B cell (primary cell): Measurements from ENCODE around the gene GPC5. TPM values are rescaled to one million over a fixed set of nuclear protein-coding genes. Genes with fewer than 3 reads are reported as not detected.

Source experiments
- ATAC-seq: fragments of 200-7000 bp; cut with Tn5 transposase; one replicate; pipeline ENCODE4 v1.10.0; 2021; ENCODE audit warnings: low read depth, mild to moderate bottlenecking, moderate number of reproducible peaks, moderate library complexity
- CTCF ChIA-PET: fragments of 350-600 bp; sonication (Branson Sonifier 250); formaldehyde crosslinking; loops from one replicate; lab custom pipeline; 2021; ENCODE audit warnings: antibody characterized with exemption, inconsistent platforms; lab: Charles Lee
- POLR2A ChIA-PET: fragments of 350-600 bp; sonication (Branson Sonifier 250); formaldehyde crosslinking; loops from one replicate; lab custom pipeline; 2021; ENCODE audit warnings: antibody characterized with exemption; lab: Charles Lee
- DNase-seq: peaks from one replicate; pipeline ENCODE4 v3.0.0; 2013
- H2AFZ ChIP-seq: 2 replicates; pipeline ENCODE4 v1.6.1; 2012; ENCODE audit warnings: mild to moderate bottlenecking, low read depth, low read length; ENCODE audit not compliant: insufficient read depth, poor library complexity, severe bottlenecking
- H3K27ac ChIP-seq, 2 donors: 1 replicate in 1 of 2; 2 replicates in 1 of 2; pipeline ENCODE4 v1.5.1; 2012 to 2013; ENCODE audit warnings: low read length in 2 of 2, mild to moderate bottlenecking in 2 of 2, moderate library complexity in 1 of 2
- H3K27me3 ChIP-seq, 4 experiments: fragments of 200-600 bp in 1 of 4; sonication (generic) in 1 of 4; replicated peaks in 1 of 4; 1 replicate in 2 of 4; 2 replicates in 2 of 4; pipeline versions ENCODE4 v1.6.1 to v1.7.0; 2013 to 2016; ENCODE audit warnings: low read length in 3 of 4, mild to moderate bottlenecking in 2 of 4, mixed read lengths in 1 of 4, moderate library complexity in 1 of 4; ENCODE audit not compliant: insufficient read depth in 4 of 4, control insufficient read depth in 3 of 4; ENCODE audit errors: control extremely low read depth in 1 of 4
- H3K36me3 ChIP-seq, 2 experiments: replicated peaks in 1 of 2; 1 replicate in 1 of 2; 2 replicates in 1 of 2; pipeline versions ENCODE4 v1.6.1 to v1.7.1; 2013; ENCODE audit warnings: low read length in 1 of 2; ENCODE audit not compliant: insufficient read depth in 2 of 2, control insufficient read depth in 1 of 2; ENCODE audit errors: control extremely low read depth in 1 of 2, extremely low read depth in 1 of 2
- H3K4me1 ChIP-seq, 2 donors: fragments of 200-600 bp in 1 of 2; sonication (generic) in 1 of 2; 1 replicate in 1 of 2; 2 replicates in 1 of 2; pipeline versions ENCODE4 v1.5.1 to v1.6.1; 2013 to 2017; ENCODE audit warnings: low read length in 2 of 2; ENCODE audit not compliant: control insufficient read depth in 2 of 2, insufficient read depth in 2 of 2
- H3K4me2 ChIP-seq: replicated peaks from 2 replicates; pipeline ENCODE3; 2012; ENCODE audit warnings: mild to moderate bottlenecking, low read depth, low read length; ENCODE audit not compliant: poor library complexity, severe bottlenecking
- H3K4me3 ChIP-seq, 5 experiments: fragments of 200-600 bp in 1 of 5; sonication (generic) in 1 of 5; 1 replicate in 3 of 5; 2 replicates in 2 of 5; pipeline versions ENCODE4 v1.5.1 to v1.7.0; 2011 to 2016; ENCODE audit warnings: low read length in 4 of 5, mild to moderate bottlenecking in 4 of 5, low read depth in 2 of 5, control low read depth in 1 of 5, moderate library complexity in 1 of 5; ENCODE audit not compliant: insufficient read depth in 1 of 5; ENCODE audit errors: control extremely low read depth in 1 of 5, extremely low read depth in 1 of 5
- H3K79me2 ChIP-seq: fragments of 200-600 bp; sonication (generic); one replicate; pipeline ENCODE4 v1.6.0; 2016; ENCODE audit warnings: low read length; ENCODE audit not compliant: control insufficient read depth, insufficient read depth
- H3K9ac ChIP-seq: fragments of 200-600 bp; sonication (generic); 2 replicates; pipeline ENCODE4 v1.6.1; 2017; ENCODE audit warnings: mild to moderate bottlenecking, low read length, moderate library complexity
- H3K9me3 ChIP-seq, 3 donors: one replicate each; pipeline versions ENCODE4 v1.6.1 to v1.7.1; 2013; ENCODE audit warnings: low read length in 2 of 3; ENCODE audit not compliant: control insufficient read depth in 2 of 3, insufficient read depth in 1 of 3; ENCODE audit errors: control extremely low read depth in 1 of 3
- H4K20me1 ChIP-seq: 2 replicates; pipeline ENCODE4 v1.6.0; 2012; ENCODE audit warnings: mild to moderate bottlenecking, low read length; ENCODE audit not compliant: insufficient read depth, control insufficient read depth, poor library complexity, severe bottlenecking
- H3K27ac Mint-ChIP-seq: one replicate; pipeline ENCODE4 v1.8.0; 2021; ENCODE audit warnings: mixed read lengths
- H3K27me3 Mint-ChIP-seq: one replicate; pipeline ENCODE4 v1.8.0; 2021; ENCODE audit warnings: mixed read lengths
- H3K4me1 Mint-ChIP-seq: one replicate; pipeline ENCODE4 v1.8.0; 2021; ENCODE audit warnings: mixed read lengths
- H3K4me3 Mint-ChIP-seq: one replicate; pipeline ENCODE4 v1.8.0; 2021; ENCODE audit warnings: mixed read lengths
- H3K9me3 Mint-ChIP-seq: one replicate; pipeline ENCODE4 v1.8.0; 2022; ENCODE audit warnings: mixed read lengths; ENCODE audit not compliant: insufficient read depth
- CTCF ChIP-seq: fragments of 200-600 bp; IDR thresholded peaks from one replicate; pipeline ENCODE4 v1.8.0; 2022; ENCODE audit warnings: antibody characterized with exemption, mild to moderate bottlenecking
- EZH2 ChIP-seq: IDR thresholded peaks from 2 replicates; pipeline ENCODE4 v1.6.1; 2012; ENCODE audit warnings: borderline replicate concordance, low read depth, mild to moderate bottlenecking, moderate library complexity, low read length; ENCODE audit not compliant: insufficient read depth, poor library complexity, severe bottlenecking
- WGBS: methylation state at CpG from one replicate; pipeline ENCODE4 v1.1.5; 2013; ENCODE audit warnings: missing lambda C conversion rate; ENCODE audit not compliant: insufficient coverage; 5-methylcytosine and 5-hydroxymethylcytosine counted together
- intact Hi-C: fragments of 100-400 bp; cut with micrococcal nuclease; formaldehyde crosslinking; loops from one replicate; pipeline ENCODE4 v1.10.0; 2022
- polyA plus RNA-seq: library from polyadenylated mRNA; depleted of rRNA; stranded (reverse); fragments of >200 nt; gene quantifications from 2 replicates; pipeline ENCODE4 v1.2.3, GENCODE V29; 2012
- total RNA-seq, 2 donors: library from RNA; stranded (reverse); fragments of 120-200 nt in 1 of 2; gene quantifications; 1 replicate in 1 of 2; 2 replicates in 1 of 2; pipeline versions ENCODE4 v1.2.3 to v1.2.4, GENCODE V29; 2013 to 2022

GPC5 gene
- total and polyA plus RNA-seq, 2 donors (not counting 1 experiment from before 2014, with no cell fraction given), result 0.15 to 0.30 TPM

GRCh38 chr13:92622905-92623304 lies 1224.5 kb downstream of the GPC5 start:
- Histone ChIP-seq H3K79me2 (no peaks in the 10 kb centered on the region), H3K4me2 (no peak overlapping the region), H3K27me3 (no peaks in the 10 kb centered on the region), H3K9me3 (peaks cover 0 to 9% (median 0%) of the 10 kb centered on the region in 3 donors), H3K27ac (no peak overlapping the region), H3K9ac (no peak overlapping the region), H3K4me1 (no peaks in the 10 kb centered on the region), H2AFZ (no peak overlapping the region), H3K36me3 (no peaks in the 10 kb centered on the region), H4K20me1 (no peaks in the 10 kb centered on the region), H3K4me3 (no peak overlapping the region)
- Mint-ChIP-seq H3K27me3 (no peaks in the 10 kb centered on the region), H3K27ac (no peak overlapping the region), H3K4me3 (no peak overlapping the region), H3K4me1 (no peaks in the 10 kb centered on the region), H3K9me3 (peaks cover 3% of the 10 kb centered on the region)
- DNase-seq (no peak), ATAC-seq (no peak)
- CTCF ChIA-PET, result no interaction called here
- WGBS, result 100% methylated on average over 1 of the region's 3 CpGs
- intact Hi-C loops, result no loop called here
- POLR2A ChIA-PET, result no interaction called here
- TF ChIP-seq EZH2, result no peak
- TF ChIP-seq CTCF, result no peak

DNA sequence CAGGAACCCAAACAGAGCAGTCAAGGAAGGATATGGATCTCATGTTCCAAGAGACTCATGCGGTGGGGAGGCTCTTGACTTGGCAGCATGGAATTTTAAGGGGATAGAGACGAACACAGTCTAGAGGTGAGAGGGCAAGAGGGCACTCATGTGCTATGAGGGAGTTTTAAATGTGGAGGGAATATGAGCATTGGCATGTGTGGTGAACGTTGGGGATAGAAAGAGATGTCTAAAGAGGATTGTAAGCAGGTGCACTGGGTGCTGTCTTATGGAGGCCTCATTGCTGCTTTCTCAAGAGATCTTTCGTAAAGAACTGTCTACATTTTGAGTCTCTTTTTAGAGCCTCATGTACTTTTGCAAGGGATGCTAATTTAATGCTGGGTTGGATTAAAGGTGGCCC lies 1227.9 kb downstream of the GPC5 start:
- ATAC-seq, result no peak

More for the DNA sequence above, 1227.9 kb downstream of the GPC5 start:
- Mint-ChIP-seq H3K9me3 (peaks cover 6% of the 10 kb centered on the region), H3K27me3 (no peaks in the 10 kb centered on the region), H3K4me3 (no peak overlapping the region), H3K27ac (no peak overlapping the region), H3K4me1 (no peaks in the 10 kb centered on the region)
- no peaks in the 10 kb centered on the region for H3K79me2 ChIP-seq
- H2AFZ ChIP-seq, result no peak overlapping the region
- H3K27me3 ChIP-seq, result no peaks in the 10 kb centered on the region
- intact Hi-C loops, result no loop called here
- peaks cover 0 to 9% (median 0%) of the 10 kb centered on the region in 3 donors for H3K9me3 ChIP-seq
- no peak overlapping the region for H3K4me3 ChIP-seq
- H3K27ac ChIP-seq, result no peak overlapping the region
- ChIA-PET CTCF (no interaction called here), POLR2A (no interaction called here)
- WGBS, result 92% methylated on average over 4 of the region's 4 CpGs
- DNase-seq, result no peak
- H3K9ac ChIP-seq, result no peak overlapping the region
- no peaks in the 10 kb centered on the region for H3K4me1 ChIP-seq
- TF ChIP-seq EZH2 (no peak), CTCF (no peak)
- no peak overlapping the region for H3K4me2 ChIP-seq
- no peaks in the 10 kb centered on the region for H3K36me3 ChIP-seq
- H4K20me1 ChIP-seq, result no peaks in the 10 kb centered on the region
